Tibial nerve (tissue), 4 donors: ENCODE results near the gene EPHA10. TPM values are rescaled to one million over a fixed set of nuclear protein-coding genes. Genes with fewer than 3 reads are reported as not detected.

Source experiments
- DNase-seq, 2 donors: peaks; one replicate each; pipeline ENCODE4 v3.0.0-alpha.2; 2019; ENCODE audit warnings: low spot score in 2 of 2
- H3K27ac ChIP-seq, 4 donors: fragments of 200-600 bp; sonication (generic) in 3 of 4; one replicate each; pipeline ENCODE4 v1.5.1; 2017 to 2019; ENCODE audit warnings: mild to moderate bottlenecking in 1 of 4
- H3K27me3 ChIP-seq, 2 donors: fragments of 200-600 bp; sonication (generic) in 1 of 2; one replicate each; pipeline versions ENCODE4 v1.5.1 to v1.6.0; 2017 to 2019
- H3K36me3 ChIP-seq, 3 donors: fragments of 200-600 bp; sonication (generic); one replicate each; pipeline ENCODE4 v1.5.1; 2018 to 2019
- H3K4me1 ChIP-seq, 4 donors: fragments of 200-600 bp; sonication (generic) in 3 of 4; one replicate each; pipeline ENCODE4 v1.5.1; 2017 to 2019
- H3K4me3 ChIP-seq, 4 donors: fragments of 200-600 bp; sonication (generic) in 3 of 4; one replicate each; pipeline ENCODE4 v1.5.1; 2017 to 2019; ENCODE audit warnings: mild to moderate bottlenecking in 1 of 4, moderate library complexity in 1 of 4
- H3K9me3 ChIP-seq, 4 donors: fragments of 200-600 bp; sonication (generic) in 3 of 4; one replicate each; pipeline ENCODE4 v1.5.1; 2017 to 2019
- EP300 ChIP-seq, 2 donors: sonication (generic); formaldehyde crosslinking; IDR thresholded peaks; one replicate each; pipeline ENCODE4 v1.6.1; 2017; ENCODE audit warnings: antibody characterized with exemption in 2 of 2, mild to moderate bottlenecking in 1 of 2
- POLR2A ChIP-seq, 2 donors: fragments of 450-650 bp; IDR thresholded peaks; one replicate each; pipeline ENCODE4 v1.6.1; 2017; ENCODE audit warnings: antibody characterized with exemption in 2 of 2, mild to moderate bottlenecking in 2 of 2, moderate library complexity in 2 of 2
- WGBS, 2 donors: methylation state at CpG; one replicate each; pipeline ENCODE4 v1.1.5; 2018; 5-methylcytosine and 5-hydroxymethylcytosine counted together
- total RNA-seq, 4 donors: library from RNA; depleted of rRNA; stranded (reverse); fragments of >200 nt; gene quantifications; one replicate each; pipeline ENCODE4 v1.1.0, GENCODE V29; 2016
- TF ChIP-seq, protein P1 (sequence below), 5 experiments: fragments of 200-600 bp in 3 of 5; fragments of 450-650 bp in 2 of 5; sonication (generic) in 3 of 5; IDR thresholded peaks; one replicate each; pipeline ENCODE4 v1.5.1; 2016 to 2019; ENCODE audit warnings: antibody characterized with exemption in 5 of 5, mild to moderate bottlenecking in 3 of 5, moderate library complexity in 2 of 5

The EPHA10 gene
- total RNA-seq, 4 donors from 2014 or later = under 0.01 to 0.30 (median 0.21) TPM; not detected in 1

DNA sequence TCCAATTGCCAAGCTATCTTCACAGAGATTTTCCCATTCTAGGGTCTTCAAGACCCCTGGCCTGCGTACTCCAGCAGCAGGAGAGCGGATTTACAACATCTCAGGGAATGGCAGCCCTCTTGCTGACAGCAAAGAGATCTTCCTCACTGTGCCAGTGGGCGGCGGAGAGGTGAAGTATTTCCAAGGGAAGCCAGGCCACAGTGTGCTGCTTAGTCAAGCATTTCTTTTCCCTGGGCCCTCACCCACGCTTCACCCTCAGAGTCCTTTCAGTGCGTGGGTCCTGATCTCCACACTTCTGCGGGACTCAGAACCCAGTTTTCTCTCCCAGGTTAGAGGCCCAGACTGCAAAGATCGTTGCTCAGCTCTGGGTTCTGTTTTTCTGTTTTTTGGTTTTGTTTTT lies 59.5 kb downstream of the EPHA10 start:
- no peaks in the 10 kb centered on the region for H3K27me3 ChIP-seq
- peaks cover 0 to 31% (median 4%) of the 10 kb centered on the region in 3 donors for H3K36me3 ChIP-seq
- no peak overlapping the region for H3K4me3 ChIP-seq
- no peaks in the 10 kb centered on the region for H3K9me3 ChIP-seq
- no peak for DNase-seq
- no peaks in the 10 kb centered on the region for H3K4me1 ChIP-seq
- no peak overlapping the region for H3K27ac ChIP-seq
- 79 to 86% methylated on average over 8 of the region's 8 CpGs for WGBS, 2 donors
- TF ChIP-seq EP300 (IDR thresholded peaks at IDR 0.05) = no peak
- TF ChIP-seq, protein P1, sequence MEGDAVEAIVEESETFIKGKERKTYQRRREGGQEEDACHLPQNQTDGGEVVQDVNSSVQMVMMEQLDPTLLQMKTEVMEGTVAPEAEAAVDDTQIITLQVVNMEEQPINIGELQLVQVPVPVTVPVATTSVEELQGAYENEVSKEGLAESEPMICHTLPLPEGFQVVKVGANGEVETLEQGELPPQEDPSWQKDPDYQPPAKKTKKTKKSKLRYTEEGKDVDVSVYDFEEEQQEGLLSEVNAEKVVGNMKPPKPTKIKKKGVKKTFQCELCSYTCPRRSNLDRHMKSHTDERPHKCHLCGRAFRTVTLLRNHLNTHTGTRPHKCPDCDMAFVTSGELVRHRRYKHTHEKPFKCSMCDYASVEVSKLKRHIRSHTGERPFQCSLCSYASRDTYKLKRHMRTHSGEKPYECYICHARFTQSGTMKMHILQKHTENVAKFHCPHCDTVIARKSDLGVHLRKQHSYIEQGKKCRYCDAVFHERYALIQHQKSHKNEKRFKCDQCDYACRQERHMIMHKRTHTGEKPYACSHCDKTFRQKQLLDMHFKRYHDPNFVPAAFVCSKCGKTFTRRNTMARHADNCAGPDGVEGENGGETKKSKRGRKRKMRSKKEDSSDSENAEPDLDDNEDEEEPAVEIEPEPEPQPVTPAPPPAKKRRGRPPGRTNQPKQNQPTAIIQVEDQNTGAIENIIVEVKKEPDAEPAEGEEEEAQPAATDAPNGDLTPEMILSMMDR (IDR thresholded peaks at IDR 0.05) = no peak

GRCh38 chr1:37704966-37705365 lies 60.0 kb downstream of the EPHA10 start:
- Histone ChIP-seq H3K27me3 (no peaks in the 10 kb centered on the region), H3K9me3 (no peaks in the 10 kb centered on the region), H3K27ac (no peak overlapping the region), H3K36me3 (peaks cover 0 to 31% (median 4%) of the 10 kb centered on the region in 3 donors), H3K4me1 (no peaks in the 10 kb centered on the region), H3K4me3 (no peak overlapping the region)
- no peak for DNase-seq
- 74 to 77% methylated on average over 3 of the region's 3 CpGs for WGBS, 2 donors
- TF ChIP-seq POLR2A (IDR thresholded peaks at IDR 0.05) (no peak), EP300 (IDR thresholded peaks at IDR 0.05) (no peak)
- TF ChIP-seq, protein P1 (IDR thresholded peaks at IDR 0.05) = no peak

- peaks cover 0 to 20% (median 0%) of the 10 kb centered on the region in 3 donors for H3K36me3 ChIP-seq
- no peaks in the 10 kb centered on the region for H3K9me3 ChIP-seq
- H3K4me1 ChIP-seq = no peaks in the 10 kb centered on the region
- H3K27ac ChIP-seq = no peak overlapping the region
- 89 to 97% methylated on average over 14 of the region's 14 CpGs for WGBS, 2 donors
- no peak for DNase-seq
- H3K4me3 ChIP-seq = no peak overlapping the region
- no peaks in the 10 kb centered on the region for H3K27me3 ChIP-seq
- TF ChIP-seq, protein P1 (IDR thresholded peaks at IDR 0.05) = no peak
- TF ChIP-seq EP300 (IDR thresholded peaks at IDR 0.05) = no peak
- TF ChIP-seq POLR2A (IDR thresholded peaks at IDR 0.05) = no peak
Observed at GRCh38 chr1:37703061-37703460, 61.9 kb downstream of the EPHA10 start.

GRCh38 chr1:37701051-37701450 lies 63.9 kb downstream of the EPHA10 start:
- no peak for DNase-seq
- no peak for TF ChIP-seq POLR2A (IDR thresholded peaks at IDR 0.05)
- TF ChIP-seq, protein P1 (IDR thresholded peaks at IDR 0.05) = no peak
- no peak for TF ChIP-seq EP300 (IDR thresholded peaks at IDR 0.05)
- H3K27ac ChIP-seq = no peak overlapping the region
- H3K4me3 ChIP-seq = no peak overlapping the region
- no peaks in the 10 kb centered on the region for H3K27me3 ChIP-seq
- no peaks in the 10 kb centered on the region for H3K9me3 ChIP-seq
- WGBS, 2 donors = 73 to 74% methylated on average over 2 of the region's 2 CpGs
- H3K4me1 ChIP-seq = no peaks in the 10 kb centered on the region
- peaks cover 0 to 6% (median 0%) of the 10 kb centered on the region in 3 donors for H3K36me3 ChIP-seq

GRCh38 chr1:37699147-37699546 lies 65.8 kb downstream of the EPHA10 start:
- no peak overlapping the region for H3K4me3 ChIP-seq
- no peaks in the 10 kb centered on the region for H3K27me3 ChIP-seq
- no peak for TF ChIP-seq POLR2A (IDR thresholded peaks at IDR 0.05)
- TF ChIP-seq EP300 (IDR thresholded peaks at IDR 0.05) = no peak
- TF ChIP-seq, protein P1 (IDR thresholded peaks at IDR 0.05) = no peak
- WGBS, 2 donors = 84 to 93% methylated on average over 7 of the region's 7 CpGs
- no peak for DNase-seq
- no peaks in the 10 kb centered on the region for H3K9me3 ChIP-seq
- peaks cover 0 to 6% (median 0%) of the 10 kb centered on the region in 3 donors for H3K36me3 ChIP-seq
- H3K4me1 ChIP-seq = no peaks in the 10 kb centered on the region
- H3K27ac ChIP-seq = no peak overlapping the region
